Colonic mucosa (tissue), 4 donors: Measurements from ENCODE around the gene AGRN. TPM values are rescaled to one million over a fixed set of nuclear protein-coding genes. Genes with fewer than 3 reads are reported as not detected.

Experiments used
- DNase-seq: peaks from one replicate; pipeline ENCODE4 v3.0.0-alpha.2; 2020
- H3K27ac ChIP-seq: fragments of 200-600 bp; one replicate; pipeline ENCODE4 v1.8.0; 2021
- H3K27me3 ChIP-seq: fragments of 200-600 bp; one replicate; pipeline ENCODE4 v1.8.0; 2021
- H3K36me3 ChIP-seq: fragments of 200-600 bp; one replicate; pipeline ENCODE4 v1.8.0; 2021
- H3K4me1 ChIP-seq: fragments of 200-600 bp; one replicate; pipeline ENCODE4 v1.8.0; 2021; ENCODE audit warnings: mild to moderate bottlenecking
- H3K4me3 ChIP-seq: fragments of 200-600 bp; one replicate; pipeline ENCODE4 v1.8.0; 2021
- H3K9ac ChIP-seq, 2 donors: one replicate each; pipeline ENCODE4 v1.7.0; 2013; ENCODE audit warnings: control low read depth in 2 of 2, low read depth in 2 of 2, low read length in 2 of 2
- H3K9me3 ChIP-seq: fragments of 200-600 bp; one replicate; pipeline ENCODE4 v1.8.0; 2021
- CTCF ChIP-seq: fragments of 200-600 bp; IDR thresholded peaks from one replicate; pipeline ENCODE4 v1.8.0; 2022; ENCODE audit warnings: antibody characterized with exemption, mild to moderate bottlenecking
- intact Hi-C: fragments of 100-400 bp; cut with DNase I; formaldehyde crosslinking; loops from one replicate; pipeline ENCODE4 v1.14.1; 2022
- total RNA-seq, 2 donors: library from RNA; stranded (reverse); fragmentation: NEBNext Ultra II Directional in 1 of 2; extraction: Animal tissue kit (Norgen Biotek cat#: 25700) in 1 of 2; gene quantifications; one replicate each; pipeline ENCODE4 v1.2.1, GENCODE V29; 2021
- donor health status: healthy.
- donor health status: DM: no; HTN: no; CAD: no.
- donor health status: DM: no; HTN: no; CAD: no.

Gene AGRN
- total RNA-seq, 2 donors from 2014 or later: 68.1 to 106 TPM

DNA sequence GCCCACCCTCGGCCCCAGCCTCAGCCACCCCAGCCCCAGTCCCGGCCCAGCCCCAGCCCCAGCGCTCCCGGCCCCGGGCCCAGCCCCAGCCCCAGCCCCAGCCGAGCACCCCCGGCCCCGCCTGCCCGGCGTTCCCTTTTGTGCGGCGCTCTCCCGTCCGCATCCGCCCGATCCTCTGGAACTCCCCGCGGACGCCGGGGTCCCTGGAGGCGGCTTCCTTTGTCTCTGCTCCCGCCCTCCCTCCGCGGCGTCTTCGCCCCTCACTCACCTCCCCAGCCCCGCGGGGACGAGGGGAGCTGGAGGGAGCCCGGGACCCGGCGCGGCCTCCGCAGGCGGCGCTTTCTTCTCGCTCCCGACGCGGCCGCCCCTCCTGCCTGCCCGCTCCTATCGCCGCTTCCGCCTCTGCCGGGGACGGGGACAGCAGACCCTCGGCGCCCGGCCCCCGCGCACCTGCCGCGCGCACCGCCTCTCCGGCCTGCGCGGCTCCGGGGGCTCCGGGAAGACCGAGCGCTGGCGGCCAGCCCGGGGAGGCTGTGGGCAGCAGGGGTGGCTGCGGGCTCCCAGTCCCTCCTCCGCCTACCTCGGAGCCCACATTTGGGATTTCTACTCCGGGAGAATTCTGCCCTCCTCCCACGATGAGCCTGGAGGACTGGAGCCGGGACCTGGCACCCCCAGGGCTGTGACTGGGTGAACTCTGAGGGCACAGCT, 14.0 kb downstream of the AGRN start:
- intact Hi-C loops: no loop called here

DNA sequence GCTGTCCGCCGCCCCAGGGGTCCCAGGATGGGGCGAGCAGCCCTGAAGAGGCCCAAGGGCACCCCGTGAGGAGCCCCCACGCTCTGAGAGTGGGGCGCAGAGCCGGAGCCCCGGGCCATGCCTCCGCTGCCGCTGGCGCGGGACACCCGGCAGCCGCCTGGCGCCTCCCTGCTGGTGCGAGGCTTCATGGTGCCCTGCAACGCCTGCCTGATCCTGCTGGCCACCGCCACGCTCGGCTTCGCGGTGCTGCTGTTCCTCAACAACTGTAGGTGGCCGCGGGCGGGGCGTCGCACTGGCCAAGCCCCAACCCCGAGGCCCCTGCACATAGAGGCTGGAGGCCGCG, 14.5 kb downstream of the AGRN start:
- H3K4me1 ChIP-seq: peaks cover 7% of the 10 kb centered on the region
- no peak overlapping the region for H3K27ac ChIP-seq
- H3K9ac ChIP-seq: no peak overlapping the region
- no peaks in the 10 kb centered on the region for H3K9me3 ChIP-seq
- H3K36me3 ChIP-seq: no peaks in the 10 kb centered on the region
- intact Hi-C loops: no loop called here
- DNase-seq: no peak
- H3K4me3 ChIP-seq: no peak overlapping the region
- TF ChIP-seq CTCF: no peak
- peaks cover 10% of the 10 kb centered on the region for H3K27me3 ChIP-seq

More for the DNA sequence above, 14.0 kb downstream of the AGRN start:
- Histone ChIP-seq H3K27me3 (peaks cover 10% of the 10 kb centered on the region), H3K4me1 (peaks cover 7% of the 10 kb centered on the region), H3K9me3 (no peaks in the 10 kb centered on the region), H3K4me3 (peak overlapping the region; percentile 41), H3K36me3 (no peaks in the 10 kb centered on the region), H3K9ac (no peak overlapping the region), H3K27ac (no peak overlapping the region)
- no peak for TF ChIP-seq CTCF
- no peak for DNase-seq

DNA sequence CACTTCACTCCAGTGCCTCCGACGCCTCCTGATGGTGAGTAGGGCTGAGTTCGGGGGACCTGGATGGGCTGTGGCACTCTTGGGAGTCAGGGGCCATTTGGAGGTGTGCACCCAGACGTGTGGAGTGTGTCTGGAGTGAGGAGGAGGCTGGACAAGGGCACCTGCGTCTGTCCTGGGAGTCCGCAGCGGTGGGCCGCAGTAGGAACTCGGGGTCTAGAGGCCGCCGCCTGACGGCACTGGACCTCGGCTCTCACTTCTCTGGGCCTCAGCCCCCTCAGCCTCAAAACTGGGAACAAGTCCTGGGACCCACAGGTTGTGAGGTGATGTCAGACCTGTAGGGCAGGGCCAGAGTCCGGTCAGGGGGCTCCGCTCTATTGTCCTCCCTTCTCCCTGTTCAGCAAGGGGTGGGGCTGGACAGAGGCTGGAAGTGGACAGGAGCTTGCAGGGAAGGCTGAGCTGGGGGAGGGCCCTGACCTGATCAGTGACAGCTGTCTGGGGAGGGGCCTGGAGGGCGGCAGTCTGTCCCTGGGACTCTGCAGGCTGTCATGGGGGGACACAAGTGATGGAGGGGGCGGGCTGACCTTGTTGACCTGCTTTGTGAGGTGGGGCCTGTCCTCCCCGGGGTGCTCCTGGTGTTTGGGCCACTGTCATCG, 15.5 kb downstream of the AGRN start:
- Histone ChIP-seq H3K9ac (no peak overlapping the region), H3K27me3 (peaks cover 10% of the 10 kb centered on the region), H3K4me3 (no peak overlapping the region), H3K9me3 (no peaks in the 10 kb centered on the region), H3K36me3 (no peaks in the 10 kb centered on the region), H3K4me1 (peaks cover 14% of the 10 kb centered on the region), H3K27ac (no peak overlapping the region)
- no peak for TF ChIP-seq CTCF
- intact Hi-C loops: no loop called here
- no peak for DNase-seq

DNA sequence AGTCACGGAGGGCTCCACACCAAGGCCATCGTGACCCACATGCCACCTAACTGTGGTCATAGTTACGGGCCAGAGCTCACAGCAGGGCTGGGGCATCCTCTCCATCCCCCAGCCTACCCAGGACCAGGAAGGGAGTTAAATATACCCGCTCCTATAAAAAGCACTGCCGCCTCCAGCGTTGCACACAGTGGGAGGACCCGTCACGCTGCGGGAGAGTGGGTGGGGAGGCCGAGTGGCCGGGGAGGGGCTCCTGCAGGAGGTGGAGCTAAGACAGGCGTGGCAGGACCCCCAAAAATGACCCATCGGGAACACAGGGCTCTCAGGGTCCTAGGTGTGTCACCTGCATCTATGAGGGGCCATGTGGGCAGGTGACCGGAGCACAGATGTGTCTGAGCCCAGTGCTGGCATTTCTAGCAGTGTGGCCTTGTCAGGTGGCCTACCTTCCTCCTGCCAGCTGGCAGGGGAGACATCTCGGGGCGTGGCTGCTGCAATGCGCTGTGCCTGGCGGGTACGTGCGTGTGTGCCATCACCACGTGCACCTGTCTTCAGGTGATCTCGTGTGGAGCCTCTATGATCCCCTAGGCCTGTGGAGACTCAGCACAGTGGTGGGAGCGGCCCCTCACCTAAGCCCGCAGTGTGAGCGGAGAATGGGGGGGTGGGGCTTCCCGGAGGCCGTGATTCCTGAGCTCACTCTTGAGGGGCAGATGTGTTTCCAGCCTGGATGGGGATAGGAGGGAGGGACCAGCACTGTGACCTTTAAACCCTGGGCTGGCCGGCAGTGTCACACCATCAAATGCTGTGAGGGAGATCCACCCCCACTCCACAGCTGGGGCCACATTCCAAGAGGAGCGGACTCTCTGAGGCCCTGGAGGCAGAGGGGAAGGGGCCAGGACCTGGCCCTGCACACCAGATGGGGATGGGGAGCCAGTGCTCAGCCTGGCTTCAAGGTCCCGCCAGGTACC, 17.7 kb downstream of the AGRN start:
- no peaks in the 10 kb centered on the region for H3K9me3 ChIP-seq
- intact Hi-C loops: no loop called here

More for the DNA sequence above, 17.7 kb downstream of the AGRN start:
- Histone ChIP-seq H3K4me3 (no peak overlapping the region), H3K36me3 (no peaks in the 10 kb centered on the region), H3K27ac (no peak overlapping the region), H3K27me3 (peaks cover 10% of the 10 kb centered on the region), H3K4me1 (peaks cover 11% of the 10 kb centered on the region), H3K9ac (no peak overlapping the region)
- no peak for TF ChIP-seq CTCF
- no peak for DNase-seq
